Activated CD4-positive, alpha-beta T cell treated with anti-CD3 and anti-CD28 coated beads, Interleukin-2, amount 50 U/mL, for 24 hours (primary cell): ENCODE data around the gene TP53.
"Not testable (repeated sequence)": the region's sequence is repeated elsewhere in the genome, so short reads cannot be mapped to it uniquely, and the experiment has no call there.

Experiments
- DNase-seq, 2 donors: peaks; one replicate each; pipeline ENCODE4 v3.0.0-alpha.2; 2020; ENCODE audit warnings: low read depth in 1 of 2, low spot score in 1 of 2

Gene TP53

DNA sequence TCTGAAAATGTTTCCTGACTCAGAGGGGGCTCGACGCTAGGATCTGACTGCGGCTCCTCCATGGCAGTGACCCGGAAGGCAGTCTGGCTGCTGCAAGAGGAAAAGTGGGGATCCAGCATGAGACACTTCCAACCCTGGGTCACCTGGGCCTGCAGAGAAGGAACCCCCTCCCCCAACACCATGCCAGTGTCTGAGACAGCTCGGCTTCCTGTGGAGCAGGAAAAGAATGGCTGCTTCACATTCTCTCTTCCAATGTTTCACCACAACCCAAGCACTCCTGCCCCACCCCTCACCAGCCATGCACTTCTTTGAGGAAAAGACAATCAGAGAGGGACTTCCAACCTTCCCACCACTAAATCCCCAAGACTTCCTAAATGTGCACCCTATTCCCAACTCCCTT is 10.8 kb downstream of the TP53 start:
- no peak for DNase-seq

DNA sequence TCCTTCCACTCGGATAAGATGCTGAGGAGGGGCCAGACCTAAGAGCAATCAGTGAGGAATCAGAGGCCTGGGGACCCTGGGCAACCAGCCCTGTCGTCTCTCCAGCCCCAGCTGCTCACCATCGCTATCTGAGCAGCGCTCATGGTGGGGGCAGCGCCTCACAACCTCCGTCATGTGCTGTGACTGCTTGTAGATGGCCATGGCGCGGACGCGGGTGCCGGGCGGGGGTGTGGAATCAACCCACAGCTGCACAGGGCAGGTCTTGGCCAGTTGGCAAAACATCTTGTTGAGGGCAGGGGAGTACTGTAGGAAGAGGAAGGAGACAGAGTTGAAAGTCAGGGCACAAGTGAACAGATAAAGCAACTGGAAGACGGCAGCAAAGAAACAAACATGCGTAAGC is 12.4 kb downstream of the TP53 start:
- DNase-seq: no peak

DNA sequence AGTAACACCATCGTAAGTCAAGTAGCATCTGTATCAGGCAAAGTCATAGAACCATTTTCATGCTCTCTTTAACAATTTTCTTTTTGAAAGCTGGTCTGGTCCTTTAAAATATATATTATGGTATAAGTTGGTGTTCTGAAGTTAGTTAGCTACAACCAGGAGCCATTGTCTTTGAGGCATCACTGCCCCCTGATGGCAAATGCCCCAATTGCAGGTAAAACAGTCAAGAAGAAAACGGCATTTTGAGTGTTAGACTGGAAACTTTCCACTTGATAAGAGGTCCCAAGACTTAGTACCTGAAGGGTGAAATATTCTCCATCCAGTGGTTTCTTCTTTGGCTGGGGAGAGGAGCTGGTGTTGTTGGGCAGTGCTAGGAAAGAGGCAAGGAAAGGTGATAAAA is 14.1 kb downstream of the TP53 start:
- DNase-seq: peak in 1 of 2 donors; percentile 17

DNA sequence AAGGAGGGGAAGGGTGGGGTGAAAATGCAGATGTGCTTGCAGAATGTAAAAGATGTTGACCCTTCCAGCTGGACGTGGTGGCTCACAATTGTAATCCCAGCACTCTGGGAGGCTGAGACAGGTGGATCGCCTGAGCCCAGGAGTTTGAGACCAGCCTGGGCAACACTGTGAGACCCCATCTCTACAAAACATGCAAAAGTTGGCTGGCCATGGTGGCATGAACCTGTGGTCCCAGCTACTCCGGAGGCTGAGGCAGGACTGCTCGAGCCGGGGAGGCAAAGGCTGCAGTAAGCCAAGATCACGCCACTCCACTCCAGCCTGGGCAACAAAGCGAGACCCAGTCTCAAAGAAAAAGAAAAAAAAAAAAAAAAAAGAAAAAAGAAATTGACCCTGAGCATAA is 18.8 kb downstream of the TP53 start:
- no peak for DNase-seq

DNA sequence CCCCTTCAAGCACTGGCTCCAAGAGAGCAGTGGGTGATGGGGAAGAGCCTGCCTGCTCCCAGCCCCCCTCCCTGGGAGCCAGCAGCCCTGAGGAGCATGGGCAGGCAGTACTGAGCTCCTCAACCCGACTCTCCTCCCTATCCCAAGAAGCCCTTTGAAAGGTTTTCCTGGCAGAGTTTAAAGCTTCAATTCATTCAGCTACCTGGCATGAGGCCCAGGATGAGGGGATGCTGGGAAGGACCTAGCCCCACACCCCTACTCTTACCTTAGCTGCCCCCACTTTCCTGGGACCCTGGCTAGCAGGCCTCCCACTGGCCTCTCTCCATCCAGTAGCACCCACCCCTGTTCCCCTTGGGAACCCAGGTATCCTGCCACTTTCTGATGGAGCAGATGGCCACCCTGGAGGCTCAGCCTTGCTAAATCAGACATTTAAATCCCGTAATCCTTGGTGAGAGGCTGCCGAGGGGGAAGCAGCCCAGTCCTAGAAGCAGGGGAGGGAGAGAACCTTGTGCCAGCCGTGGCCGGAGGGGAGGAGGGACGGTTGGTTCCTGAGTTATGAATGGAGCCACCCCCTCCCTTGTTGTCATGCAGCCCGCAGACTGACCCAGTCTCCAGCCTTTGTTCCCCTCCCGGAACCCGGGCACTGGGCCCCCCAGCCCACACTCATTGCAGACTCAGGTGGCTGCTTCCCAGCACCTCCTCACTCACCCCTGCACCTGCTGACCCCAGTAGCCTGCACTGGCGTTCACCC is 19.5 kb downstream of the TP53 start:
- DNase-seq: no peak

DNA sequence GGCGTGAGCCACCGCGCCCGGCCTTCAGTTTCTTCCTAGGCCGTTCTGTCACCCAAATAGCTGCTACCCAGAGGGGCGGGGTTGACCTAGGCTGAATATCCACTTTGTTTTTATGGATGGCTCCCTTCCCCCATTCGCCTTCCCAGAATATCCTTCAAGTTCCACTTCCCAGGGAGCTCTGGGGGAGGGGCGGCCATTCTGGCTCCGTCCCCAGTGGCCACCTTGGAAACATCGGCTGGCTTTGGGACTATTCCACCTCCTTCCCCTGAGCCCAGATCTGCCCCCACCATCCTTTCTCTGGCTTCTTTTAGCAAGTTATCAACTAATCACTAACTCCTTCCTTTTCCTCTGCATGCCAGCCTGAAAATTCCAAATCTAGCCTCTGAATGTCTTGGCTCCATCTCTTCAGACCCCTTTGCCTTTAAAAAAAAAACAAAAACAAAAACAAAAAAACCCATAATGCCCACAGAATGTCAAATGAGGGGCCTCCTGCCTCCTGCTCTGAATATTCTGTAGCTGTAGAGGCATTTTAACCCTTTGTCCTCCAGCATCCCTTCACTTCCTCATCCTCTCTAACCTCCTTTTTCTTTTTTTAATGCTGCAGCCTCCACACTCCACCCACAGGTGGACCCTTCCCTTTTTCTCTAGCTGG is 30.2 kb downstream of the TP53 start:
- no peak for DNase-seq

DNA sequence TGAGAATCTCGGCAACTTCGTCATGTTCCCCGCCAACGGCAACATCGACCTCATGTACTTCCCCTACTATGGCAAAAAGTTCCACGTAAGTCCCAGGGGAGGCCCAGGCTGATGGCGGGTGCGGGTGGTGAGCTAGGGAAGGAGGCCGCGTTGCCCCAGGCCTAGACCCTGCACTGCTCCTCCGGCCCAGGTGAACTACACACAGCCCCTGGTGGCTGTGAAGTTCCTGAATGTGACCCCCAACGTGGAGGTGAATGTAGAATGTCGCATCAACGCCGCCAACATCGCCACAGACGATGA is 31.8 kb downstream of the TP53 start:
- DNase-seq: no peak

DNA sequence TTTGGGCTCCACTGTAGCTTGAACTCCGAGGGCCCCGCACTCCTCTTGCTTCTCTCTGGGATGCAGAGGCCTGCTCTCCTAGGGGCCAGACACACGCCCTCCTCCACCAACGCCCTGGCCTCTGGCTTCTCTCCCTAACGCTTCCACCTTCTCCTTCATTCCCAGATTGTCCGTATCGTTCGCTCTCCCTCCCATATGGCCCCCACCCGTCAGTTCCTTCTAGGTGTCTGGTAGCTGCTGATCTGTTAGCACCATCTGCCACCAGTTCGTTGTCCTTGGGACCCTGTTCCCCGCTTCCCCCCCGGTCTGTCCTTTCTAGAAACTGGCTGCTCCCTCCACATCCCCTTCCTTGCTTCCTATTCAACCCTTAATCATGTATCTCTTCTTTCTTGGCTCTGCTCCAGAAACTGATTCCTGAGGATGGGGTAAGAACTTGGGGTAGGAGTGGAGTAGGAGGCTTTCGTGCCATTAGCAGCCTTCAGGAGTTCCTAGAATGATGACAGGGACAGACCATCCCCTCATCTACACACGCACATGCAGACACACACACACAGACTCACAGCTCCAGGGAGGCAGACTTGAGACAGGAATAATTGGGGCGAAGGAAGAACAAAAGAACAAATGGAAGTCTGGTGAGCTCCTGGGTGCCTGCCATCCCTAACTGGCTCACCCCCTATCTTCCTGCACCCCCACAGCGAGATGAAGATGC is 32.3 kb downstream of the TP53 start:
- DNase-seq: no peak

DNA sequence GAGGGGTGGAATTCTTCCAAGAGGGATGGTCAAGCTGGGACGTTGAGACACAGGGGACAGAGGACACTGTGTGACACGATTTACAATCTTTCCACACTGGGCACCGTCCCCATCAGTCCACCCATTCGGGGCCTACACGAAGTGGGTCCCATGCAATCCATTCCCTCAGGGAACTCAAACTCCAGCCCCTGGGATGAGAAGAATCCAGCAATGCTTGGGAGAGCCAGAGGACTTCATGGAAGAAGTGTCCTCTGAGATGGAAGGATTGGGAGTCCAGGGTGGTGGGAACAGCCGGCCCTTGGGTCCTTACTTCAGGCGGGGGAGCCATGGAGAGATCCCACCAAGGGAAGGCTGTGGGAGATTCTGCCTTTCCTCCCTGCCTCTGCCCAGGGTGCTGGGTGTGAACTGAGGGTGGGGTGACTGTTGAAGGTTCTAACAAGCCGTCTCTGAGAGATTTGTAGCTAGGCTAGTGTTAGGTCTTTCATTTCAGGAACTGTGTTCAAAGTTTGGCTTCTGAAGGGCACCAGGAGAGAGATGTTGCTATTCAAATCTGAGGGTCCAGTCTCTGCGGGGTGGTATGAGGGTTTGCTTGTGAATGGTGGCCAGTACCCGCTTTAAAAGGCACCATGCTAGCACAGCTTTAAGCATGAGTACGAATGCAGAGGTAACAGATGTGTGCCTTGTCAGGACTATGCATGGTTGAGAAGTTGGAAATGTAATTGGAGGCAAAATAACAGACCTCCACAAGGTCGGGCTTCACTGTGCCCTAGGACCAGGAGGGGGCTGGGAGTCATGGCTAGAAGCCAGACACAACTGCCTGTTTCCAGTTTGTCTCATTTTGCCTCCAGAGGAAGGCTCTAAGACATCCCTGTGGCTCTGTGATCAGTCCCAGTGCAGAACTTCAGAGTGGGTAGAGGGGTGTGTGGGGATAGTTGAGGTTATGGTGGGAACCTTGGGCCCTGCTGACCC is 34.6 kb downstream of the TP53 start:
- no peak for DNase-seq

DNA sequence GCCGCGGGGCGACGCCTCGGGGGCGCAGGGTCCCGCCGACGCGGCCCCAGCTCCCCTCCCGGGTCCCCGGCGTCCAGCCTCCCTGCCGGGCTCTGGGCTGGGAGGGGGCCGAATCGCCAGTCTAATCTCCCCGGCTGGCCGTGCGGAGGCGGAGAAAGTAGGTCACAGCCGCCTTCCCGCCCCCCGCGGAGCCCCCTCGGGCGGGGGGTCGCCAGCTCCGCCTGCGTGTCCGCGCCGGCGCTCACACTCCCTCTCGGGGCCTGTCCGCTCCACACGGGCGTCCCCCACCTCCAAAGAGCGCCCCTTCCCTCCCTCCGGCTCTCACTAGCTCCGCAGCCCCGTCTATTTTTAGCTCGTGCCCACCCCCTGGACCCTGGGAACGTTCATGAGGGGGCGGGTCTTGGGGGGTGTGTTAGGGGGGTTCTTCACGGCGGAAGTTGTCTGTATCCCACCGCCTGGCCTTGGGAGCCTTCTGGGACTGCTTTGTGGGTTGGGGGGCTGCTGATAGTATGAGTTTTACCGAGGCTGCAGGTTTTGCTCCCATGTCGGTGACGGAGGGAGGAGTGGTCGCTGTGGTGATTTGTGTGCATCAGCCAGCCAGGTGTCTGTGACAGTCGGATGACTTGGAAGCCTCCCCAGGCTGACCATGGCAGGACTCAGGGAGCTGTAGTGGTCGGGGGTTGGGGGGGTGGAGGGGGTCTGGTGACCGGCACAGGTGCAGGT is 35.5 kb downstream of the TP53 start:
- no peak for DNase-seq

DNA sequence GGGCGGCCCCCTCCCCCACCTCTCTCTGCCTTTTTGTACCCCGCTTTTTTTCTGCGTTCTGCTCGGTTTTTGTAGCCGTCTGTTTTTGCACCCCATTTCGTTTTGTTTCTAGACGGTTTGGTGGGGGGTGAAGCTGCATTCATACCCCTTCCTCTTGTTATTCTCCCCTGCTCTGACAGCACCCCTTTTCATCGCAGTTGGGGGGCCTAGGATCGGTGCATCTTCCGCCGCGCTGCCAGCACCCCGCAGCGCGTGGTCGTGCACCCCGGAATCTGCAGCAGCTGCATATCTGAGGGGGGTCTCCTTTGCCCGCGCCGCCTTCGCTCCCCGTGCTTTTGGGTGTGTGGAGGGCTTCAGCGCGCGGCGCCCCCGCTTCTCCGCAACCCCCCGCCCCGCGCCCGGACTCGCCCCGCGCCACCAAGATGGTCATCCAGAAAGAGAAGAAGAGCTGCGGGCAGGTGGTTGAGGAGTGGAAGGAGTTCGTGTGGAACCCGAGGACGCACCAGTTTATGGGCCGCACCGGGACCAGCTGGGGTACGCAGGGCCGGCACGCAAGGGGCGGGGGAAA is 36.1 kb downstream of the TP53 start:
- no peak for DNase-seq

DNA sequence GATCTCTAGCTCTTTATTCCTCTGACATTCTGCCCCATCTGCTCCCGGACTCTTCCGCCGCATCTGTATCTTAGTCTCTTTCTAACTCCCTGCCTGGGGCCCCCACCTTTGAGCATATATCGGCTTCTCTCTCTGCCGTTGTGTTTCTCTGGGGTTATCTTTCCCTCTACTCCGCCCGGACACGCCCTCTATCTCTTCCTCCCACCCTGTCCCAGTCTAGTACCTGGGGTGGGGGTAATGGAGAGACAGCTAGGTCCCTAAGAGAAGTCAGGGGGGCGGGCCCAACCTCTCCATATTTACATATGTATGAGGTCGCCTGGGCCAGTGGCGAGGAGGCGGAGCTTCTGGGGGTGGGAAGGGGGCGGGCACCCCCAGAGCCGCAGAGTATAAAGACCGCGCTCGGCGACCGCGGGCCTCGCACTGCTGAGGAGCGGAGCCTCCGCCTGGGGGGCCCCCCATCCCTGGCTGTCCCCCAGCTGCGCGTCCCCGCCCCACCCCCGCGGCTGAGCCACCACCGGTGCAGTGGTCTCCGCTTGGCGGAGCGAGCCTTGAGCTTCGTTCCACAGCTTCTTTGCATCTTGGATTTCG is 36.7 kb downstream of the TP53 start, which contains the start of gene ATP1B2:
Gene ATP1B2 (plus strand): TSS at position 418 of the 588 bp plus-strand sequence. CDS start 593 bp downstream, outside the sequence.
- peak; percentile 21 to 59 for DNase-seq

DNA sequence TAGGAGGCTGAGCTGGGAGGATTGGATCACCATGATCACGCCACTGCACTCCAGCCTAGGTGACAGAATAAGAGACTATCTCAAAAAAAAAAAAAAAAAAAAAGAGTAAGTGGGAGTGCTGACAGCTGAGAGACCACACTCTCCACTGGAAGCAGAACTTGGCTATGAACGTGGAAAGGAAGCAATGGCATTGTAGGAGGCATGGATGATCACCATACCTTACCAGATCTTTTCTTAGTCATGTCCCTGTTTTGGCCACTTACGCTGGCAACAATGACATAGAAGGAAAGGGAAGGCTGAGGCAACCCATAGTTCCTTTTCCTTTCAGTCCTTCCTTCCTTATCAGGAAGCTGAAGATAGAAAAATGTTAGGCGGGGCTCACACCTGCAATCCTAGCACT is 40.3 kb downstream of the TP53 start:
- no peak for DNase-seq

DNA sequence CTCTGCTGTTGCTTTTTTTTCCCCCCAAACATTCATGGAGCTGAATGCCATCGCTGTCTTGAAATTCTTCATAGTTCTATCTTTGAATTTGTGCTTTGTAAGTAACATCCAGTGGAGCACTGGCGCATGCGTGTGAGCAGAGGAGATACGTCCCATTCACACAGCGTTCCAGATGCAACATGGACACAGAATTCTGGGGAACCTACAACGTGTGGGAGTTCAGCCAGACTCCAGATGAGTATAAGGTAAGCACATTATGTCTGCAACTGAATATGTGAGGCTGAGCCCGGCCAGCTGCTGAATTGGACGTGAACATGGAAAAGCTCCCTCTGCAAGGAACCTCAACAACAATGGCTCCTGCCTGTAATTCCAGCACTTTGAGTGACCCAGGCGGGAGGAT is 40.8 kb downstream of the TP53 start:
- no peak for DNase-seq

DNA sequence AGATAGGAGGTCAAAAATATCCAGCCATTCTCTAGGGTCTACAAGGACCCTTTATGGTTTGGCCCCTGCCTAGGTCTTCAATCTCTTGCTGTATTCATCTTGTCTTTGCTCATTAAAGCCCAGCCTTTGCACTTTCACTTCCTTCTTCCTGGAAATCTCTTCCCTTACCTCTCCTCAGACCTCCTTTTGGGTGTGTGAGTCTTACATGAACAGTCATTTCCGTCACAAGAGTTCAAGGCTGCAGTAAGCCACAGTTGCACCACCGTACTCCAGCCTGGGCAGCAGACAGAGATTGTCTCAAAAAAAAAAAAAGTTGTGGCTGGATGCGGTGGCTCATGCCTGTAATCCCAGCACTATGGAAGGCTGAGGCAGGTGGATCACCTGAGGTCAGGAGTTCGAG is 42.5 kb downstream of the TP53 start:
- DNase-seq: no peak

DNA sequence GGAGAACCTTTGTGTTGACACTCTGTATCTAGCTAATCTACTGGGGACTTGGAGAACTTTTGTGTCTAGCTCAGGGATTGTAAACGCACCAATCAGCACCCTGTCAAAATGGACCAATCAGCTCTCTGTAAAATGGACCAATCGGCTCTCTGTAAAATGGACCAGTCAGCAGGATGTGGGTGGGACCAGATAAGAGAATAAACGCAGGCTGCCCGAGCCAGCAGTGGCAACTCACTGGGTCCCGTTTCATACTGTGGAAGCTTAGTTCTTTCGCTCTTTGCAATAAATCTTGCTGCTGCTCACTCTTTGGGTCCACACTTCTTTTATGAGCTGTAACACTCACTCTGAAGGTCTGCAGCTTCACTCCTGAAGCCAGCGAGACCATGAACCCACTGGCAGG is 45.7 kb downstream of the TP53 start:
- not testable (repeated sequence) for DNase-seq

DNA sequence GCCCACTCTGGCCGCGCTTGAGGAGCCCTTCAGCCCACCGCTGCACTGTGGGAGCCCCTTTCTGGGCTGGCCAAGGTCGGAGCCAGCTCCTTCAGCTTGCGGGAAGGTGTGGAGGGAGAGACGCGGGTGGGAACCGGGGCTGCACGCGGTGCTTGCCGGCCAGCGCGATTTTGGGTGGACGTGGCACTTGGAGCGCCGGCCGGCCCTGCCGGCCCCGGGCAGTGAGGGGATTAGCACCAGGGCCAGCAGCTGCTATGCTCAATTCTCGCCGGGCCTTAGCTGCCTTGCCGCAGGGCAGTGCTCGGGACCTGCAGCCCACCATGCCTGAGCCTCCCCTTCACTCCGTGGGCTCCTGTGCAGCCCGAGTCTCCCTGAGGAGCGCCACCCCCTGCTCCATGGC is 46.5 kb downstream of the TP53 start:
- no peak for DNase-seq

DNA sequence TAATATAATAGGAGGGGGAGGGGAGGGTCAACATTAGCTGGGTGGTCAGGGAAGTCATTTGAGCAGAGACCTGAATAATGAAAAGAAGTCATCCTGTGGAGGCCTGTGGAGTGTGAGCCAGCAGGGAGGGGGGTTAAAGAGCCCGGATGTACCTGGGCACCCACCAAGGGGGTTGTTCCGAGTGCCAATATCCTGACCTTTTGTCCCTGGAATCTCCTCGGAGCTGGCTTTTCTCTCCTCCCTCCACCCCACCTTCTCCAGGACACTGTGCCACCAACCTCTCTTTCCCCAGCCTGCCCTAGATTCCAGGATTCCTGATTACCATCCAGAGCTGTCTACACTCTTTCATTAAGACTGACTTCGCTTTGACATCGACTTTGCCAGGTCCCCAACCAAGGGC is 51.1 kb downstream of the TP53 start:
- DNase-seq: no peak

DNA sequence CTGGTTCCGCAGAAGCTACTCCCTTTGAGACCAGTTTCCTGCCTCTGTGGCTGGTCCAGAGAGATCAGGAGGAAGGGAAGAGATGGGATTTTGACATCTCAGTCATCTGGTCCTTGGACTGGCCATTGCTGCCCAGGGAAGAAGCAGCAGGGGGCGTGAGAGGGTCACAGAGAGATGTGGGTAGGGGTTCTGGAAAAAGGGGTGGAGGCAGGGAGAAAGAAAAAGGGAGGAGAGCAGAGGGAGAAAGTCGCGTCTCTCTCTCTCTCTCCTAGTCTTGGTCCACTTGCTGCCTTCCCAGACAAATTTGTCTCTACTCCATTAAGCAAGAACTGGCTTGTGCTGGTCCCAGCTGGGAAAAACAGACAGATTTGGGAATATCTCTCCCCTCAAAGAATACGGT is 52.9 kb downstream of the TP53 start:
- no peak for DNase-seq

DNA sequence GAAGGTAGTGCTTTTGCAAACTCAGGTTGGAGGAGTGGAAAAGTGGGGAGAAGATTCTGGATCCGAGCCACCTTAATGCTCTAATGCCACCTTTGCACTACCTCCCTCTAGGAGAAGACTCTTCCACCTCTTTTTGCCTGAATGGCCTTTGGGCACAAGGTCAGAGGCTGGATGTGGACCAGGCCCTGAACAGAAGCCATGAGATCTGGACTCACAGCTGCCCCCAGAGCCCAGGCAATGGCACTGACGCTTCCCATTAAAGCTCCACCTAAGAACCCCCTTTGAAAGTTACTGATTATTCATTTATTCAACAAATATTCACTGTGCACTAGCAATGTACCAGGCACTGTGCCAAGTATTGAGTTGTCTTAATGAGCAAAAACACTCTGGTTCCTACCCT is 54.2 kb downstream of the TP53 start:
- DNase-seq: no peak
